ENCODE results near the gene C1S.
"Not testable (repeated sequence)": the region's sequence is repeated elsewhere in the genome, so short reads cannot be mapped to it uniquely, and the experiment has no call there.

The C1S gene

GRCh38 chr12:7060353-7060954, at the start of gene C1S:
TSS of gene C1S (plus strand) at chr12:7060718. CDS start at chr12:7061913, 1,195 bp downstream.
- DNase-seq (ENCODE audit: low spot score): peak; percentile 83

GRCh38 chr12:7011398-7011797, 49.1 kb upstream of the C1S start:
- DNase-seq (ENCODE audit: low spot score): not testable (repeated sequence)

- DNase-seq (ENCODE audit: low spot score): no peak
Observed at GRCh38 chr12:7012024-7012607, 48.4 kb upstream of the C1S start.

- no peak for DNase-seq (ENCODE audit: low spot score)
Observed at GRCh38 chr12:7013101-7013500, 47.4 kb upstream of the C1S start.

- no peak for DNase-seq (ENCODE audit: low spot score)
Observed at GRCh38 chr12:7015555-7016370, 44.8 kb upstream of the C1S start.

- DNase-seq (ENCODE audit: low spot score): no peak
Observed at GRCh38 chr12:7016958-7017571, 43.5 kb upstream of the C1S start.

- DNase-seq (ENCODE audit: low spot score): no peak
Observed at GRCh38 chr12:7017870-7018349, 42.6 kb upstream of the C1S start.

GRCh38 chr12:7018350-7019042, 42.0 kb upstream of the C1S start, which contains the start of gene LPCAT3:
TSS of gene LPCAT3 (minus strand) at chr12:7018476. CDS start at chr12:7018424, 52 bp downstream.
- DNase-seq (ENCODE audit: low spot score): peak; percentile 96

GRCh38 chr12:7019043-7019569, 41.4 kb upstream of the C1S start:
- DNase-seq (ENCODE audit: low spot score): no peak

- DNase-seq (ENCODE audit: low spot score): no peak
Observed at GRCh38 chr12:7021956-7022355, 38.6 kb upstream of the C1S start.

- DNase-seq (ENCODE audit: low spot score): no peak
Observed at GRCh38 chr12:7023114-7023513, 37.4 kb upstream of the C1S start.

GRCh38 chr12:7026854-7027253, 33.7 kb upstream of the C1S start:
- no peak for DNase-seq (ENCODE audit: low spot score)

- DNase-seq (ENCODE audit: low spot score): no peak
Observed at GRCh38 chr12:7031306-7031705, 29.2 kb upstream of the C1S start.

GRCh38 chr12:7032990-7033389, 27.5 kb upstream of the C1S start:
- no peak for DNase-seq (ENCODE audit: low spot score)

- no peak for DNase-seq (ENCODE audit: low spot score)
Observed at GRCh38 chr12:7034464-7034863, 26.1 kb upstream of the C1S start.

GRCh38 chr12:7035463-7035862, 25.1 kb upstream of the C1S start:
- DNase-seq (ENCODE audit: low spot score): no peak

GRCh38 chr12:7037411-7037810, 23.1 kb upstream of the C1S start:
- not testable (repeated sequence) for DNase-seq (ENCODE audit: low spot score)

GRCh38 chr12:7038591-7038990, 21.9 kb upstream of the C1S start:
- no peak for DNase-seq (ENCODE audit: low spot score)

GRCh38 chr12:7039403-7039802, 21.1 kb upstream of the C1S start:
- DNase-seq (ENCODE audit: low spot score): no peak

GRCh38 chr12:7042842-7043241, 17.7 kb upstream of the C1S start:
- DNase-seq (ENCODE audit: low spot score): peak; percentile 54

GRCh38 chr12:7045913-7046312, 14.6 kb upstream of the C1S start:
- DNase-seq (ENCODE audit: low spot score): no peak
